Measurements from ENCODE around the gene SLC12A2. TPM values are rescaled to one million over a fixed set of nuclear protein-coding genes. Genes with fewer than 3 reads are reported as not detected.

SLC12A2 gene
- polyA plus RNA-seq, 1 donor (not counting 4 experiments of a cell fraction or from before 2014, with no cell fraction given), result 15.5 TPM

- H3K4me3 ChIP-seq (ENCODE audit: control insufficient read depth in 2 of 3, extremely low read depth in 1 of 3, insufficient read depth in 2 of 3, low read depth in 1 of 3, low read length in 3 of 3), result no peak overlapping the region
- TF ChIP-seq CTCF (optimal IDR thresholded peaks at IDR 0.05 in 1 of 3, IDR thresholded peaks at IDR 0.05 in 1 of 3, conservative IDR thresholded peaks at IDR 0.05 in 1 of 3; ENCODE audit: extremely low read depth in 1 of 3, insufficient read depth in 2 of 3, low read length in 3 of 3), result no peak
- no peak for TF ChIP-seq EZH2 (IDR thresholded peaks at IDR 0.05; ENCODE audit: low read length)
- no peaks in the 10 kb centered on the region for H4K20me1 ChIP-seq (ENCODE audit: control insufficient read depth, extremely low read depth, insufficient read depth, low read length)
- H3K9me1 ChIP-seq (ENCODE audit: control insufficient read depth, extremely low read depth, insufficient read depth, low read length), result no peaks in the 10 kb centered on the region
- peaks cover 3% of the 10 kb centered on the region for H3K4me1 ChIP-seq (ENCODE audit: control insufficient read depth, extremely low read depth, insufficient read depth, low read length)
- H3K27me3 ChIP-seq (ENCODE audit: control insufficient read depth, extremely low read depth, insufficient read depth, low read length), result no peaks in the 10 kb centered on the region
- no peak overlapping the region for H2AFZ ChIP-seq (ENCODE audit: control insufficient read depth, low read length)
- H3K9me3 ChIP-seq (ENCODE audit: control insufficient read depth, low read depth, low read length), result no peaks in the 10 kb centered on the region
- H3K27ac ChIP-seq (ENCODE audit: control insufficient read depth, insufficient read depth, low read length), result no peak overlapping the region
- no peaks in the 10 kb centered on the region for H3K36me3 ChIP-seq (ENCODE audit: control insufficient read depth in 2 of 2, extremely low read depth in 1 of 2, insufficient read depth in 2 of 2, low read length in 2 of 2)
- dilution Hi-C loops (cut with MboI; ENCODE audit: extremely low pct_ligation_motif_present, low sequenced_read_pairs), result no loop called here
- H3K4me2 ChIP-seq (ENCODE audit: control insufficient read depth, extremely low read depth, insufficient read depth, low read depth, low read length), result no peak overlapping the region
- peak; percentile 50 for DNase-seq (ENCODE audit: low read depth, low spot score)
- peak; percentile 62 for FAIRE-seq
- H3K9ac ChIP-seq (ENCODE audit: control insufficient read depth, extremely low read depth, insufficient read depth, low read length), result no peak overlapping the region
- H3K79me2 ChIP-seq (ENCODE audit: control insufficient read depth, insufficient read depth, low read length), result no peaks in the 10 kb centered on the region
Observed at GRCh38 chr5:128216860-128217531, 133.4 kb downstream of the SLC12A2 start.

GRCh38 chr5:128220841-128221240 is 137.3 kb downstream of the SLC12A2 start:
- H3K79me2 ChIP-seq (ENCODE audit: control insufficient read depth, insufficient read depth, low read length), result no peaks in the 10 kb centered on the region
- H3K4me2 ChIP-seq (ENCODE audit: control insufficient read depth, extremely low read depth, insufficient read depth, low read depth, low read length), result no peak overlapping the region
- FAIRE-seq, result no peak
- H3K4me3 ChIP-seq (ENCODE audit: control insufficient read depth in 2 of 3, extremely low read depth in 1 of 3, insufficient read depth in 2 of 3, low read depth in 1 of 3, low read length in 3 of 3), result no peak overlapping the region
- TF ChIP-seq CTCF (optimal IDR thresholded peaks at IDR 0.05 in 1 of 3, IDR thresholded peaks at IDR 0.05 in 1 of 3, conservative IDR thresholded peaks at IDR 0.05 in 1 of 3; ENCODE audit: extremely low read depth in 1 of 3, insufficient read depth in 2 of 3, low read length in 3 of 3) (no peak), EZH2 (IDR thresholded peaks at IDR 0.05; ENCODE audit: low read length) (no peak)
- no peaks in the 10 kb centered on the region for H3K36me3 ChIP-seq (ENCODE audit: control insufficient read depth in 2 of 2, extremely low read depth in 1 of 2, insufficient read depth in 2 of 2, low read length in 2 of 2)
- H3K9me3 ChIP-seq (ENCODE audit: control insufficient read depth, low read depth, low read length), result no peaks in the 10 kb centered on the region
- peaks cover 3% of the 10 kb centered on the region for H3K4me1 ChIP-seq (ENCODE audit: control insufficient read depth, extremely low read depth, insufficient read depth, low read length)
- H3K9ac ChIP-seq (ENCODE audit: control insufficient read depth, extremely low read depth, insufficient read depth, low read length), result no peak overlapping the region
- no peak overlapping the region for H2AFZ ChIP-seq (ENCODE audit: control insufficient read depth, low read length)
- H4K20me1 ChIP-seq (ENCODE audit: control insufficient read depth, extremely low read depth, insufficient read depth, low read length), result no peaks in the 10 kb centered on the region
- no peaks in the 10 kb centered on the region for H3K9me1 ChIP-seq (ENCODE audit: control insufficient read depth, extremely low read depth, insufficient read depth, low read length)
- DNase-seq (ENCODE audit: low read depth, low spot score), result no peak
- dilution Hi-C loops (cut with MboI; ENCODE audit: extremely low pct_ligation_motif_present, low sequenced_read_pairs), result no loop called here
- no peak overlapping the region for H3K27ac ChIP-seq (ENCODE audit: control insufficient read depth, insufficient read depth, low read length)
- H3K27me3 ChIP-seq (ENCODE audit: control insufficient read depth, extremely low read depth, insufficient read depth, low read length), result no peaks in the 10 kb centered on the region

All from keratinocyte (primary cell).